GM12878 (cell line): Measurements from ENCODE around the gene CD101. TPM values are rescaled to one million over a fixed set of nuclear protein-coding genes. Genes with fewer than 3 reads are reported as not detected.

Experiments
- ATF2 ChIP-seq: IDR thresholded peaks from 2 replicates; pipeline ENCODE4 v1.6.1; 2012; ENCODE audit warnings: low read length, inconsistent platforms
- ATF3 ChIP-seq: IDR thresholded peaks from 2 replicates; pipeline ENCODE4 v1.6.1; 2011; ENCODE audit warnings: low read depth, mild to moderate bottlenecking, low read length, moderate library complexity, borderline replicate concordance; ENCODE audit errors: extremely low read depth
- BCLAF1 ChIP-seq: fragments of 450-650 bp; IDR thresholded peaks from 2 replicates; pipeline ENCODE4 v1.6.1; 2017; ENCODE audit warnings: antibody characterized with exemption, mild to moderate bottlenecking, moderate library complexity
- BHLHE40 ChIP-seq, 2 experiments: fragments of 450-650 bp in 1 of 2; IDR thresholded peaks; 2 replicates each; pipeline ENCODE4 v1.6.1; 2011 to 2017; ENCODE audit warnings: low read depth in 2 of 2, borderline replicate concordance in 1 of 2, improper control_type of control experiment in 1 of 2, low read length in 1 of 2, mild to moderate bottlenecking in 1 of 2
- BRCA1 ChIP-seq: IDR thresholded peaks from 2 replicates; pipeline ENCODE4 v1.6.1; 2011; ENCODE audit warnings: low read depth, low read length, improper control_type of control experiment
- CREM ChIP-seq: IDR thresholded peaks from 2 replicates; pipeline ENCODE4 v1.6.1; 2014; ENCODE audit warnings: antibody characterized with exemption, low read depth
- ESRRA ChIP-seq: IDR thresholded peaks from 2 replicates; pipeline ENCODE4 v1.6.1; 2012; ENCODE audit warnings: mild to moderate bottlenecking, low read length, improper control_type of control experiment
- EZH2 ChIP-seq: IDR thresholded peaks from 2 replicates; pipeline ENCODE4 v1.6.1; 2012; ENCODE audit warnings: low read depth, mild to moderate bottlenecking, control low read depth, inconsistent platforms, low read length, borderline replicate concordance; ENCODE audit not compliant: control insufficient read depth
- IKZF1 ChIP-seq: fragments of 450-650 bp; conservative IDR thresholded peaks from 2 replicates; pipeline ENCODE4 v1.6.1; 2017; ENCODE audit warnings: antibody characterized with exemption, mild to moderate bottlenecking
- IKZF2 ChIP-seq, 2 experiments: fragments of 450-650 bp; IDR thresholded peaks; 2 replicates each; pipeline ENCODE4 v1.6.1; 2017; ENCODE audit warnings: mild to moderate bottlenecking in 2 of 2, moderate library complexity in 2 of 2
- JUNB ChIP-seq: IDR thresholded peaks from 2 replicates; pipeline ENCODE4 v1.6.1; 2016; ENCODE audit warnings: antibody characterized with exemption, mild to moderate bottlenecking
- LARP7 ChIP-seq: fragments of 450-650 bp; IDR thresholded peaks from 2 replicates; pipeline ENCODE4 v1.6.1; 2017; ENCODE audit warnings: mild to moderate bottlenecking
- MEF2B ChIP-seq: fragments of 450-650 bp; IDR thresholded peaks from 2 replicates; pipeline ENCODE4 v1.6.1; 2018; ENCODE audit warnings: mild to moderate bottlenecking, moderate library complexity; ENCODE audit not compliant: partially characterized antibody, poor library complexity, severe bottlenecking
- MTA2 ChIP-seq: fragments of 450-650 bp; IDR thresholded peaks from 2 replicates; pipeline ENCODE4 v1.6.1; 2016; ENCODE audit warnings: low read depth, mild to moderate bottlenecking, moderate library complexity
- MYC ChIP-seq: IDR thresholded peaks from 2 replicates; pipeline ENCODE4 v1.6.1; 2011; ENCODE audit warnings: mild to moderate bottlenecking, low read length, moderate library complexity, inconsistent platforms; ENCODE audit not compliant: insufficient read depth, insufficient replicate concordance, insufficient read length, severe bottlenecking
- NFIC ChIP-seq: IDR thresholded peaks from 2 replicates; pipeline ENCODE4 v1.6.1; 2012; ENCODE audit warnings: low read depth, mild to moderate bottlenecking, inconsistent platforms, low read length, moderate library complexity
- NFYA ChIP-seq: IDR thresholded peaks from 2 replicates; pipeline ENCODE4 v1.6.1; 2011; ENCODE audit warnings: low read depth, mild to moderate bottlenecking, low read length, improper control_type of control experiment, borderline replicate concordance
- RUNX3 ChIP-seq: IDR thresholded peaks from 2 replicates; pipeline ENCODE4 v1.6.1; 2012; ENCODE audit warnings: low read length, inconsistent platforms
- SMAD1 ChIP-seq: fragments of 450-650 bp; IDR thresholded peaks from 2 replicates; pipeline ENCODE4 v1.6.1; 2018; ENCODE audit warnings: mild to moderate bottlenecking, low read depth; ENCODE audit not compliant: partially characterized antibody
- SREBF2 ChIP-seq: IDR thresholded peaks from 2 replicates; pipeline ENCODE4 v1.6.1; 2012; ENCODE audit warnings: mild to moderate bottlenecking, low read length
- SUZ12 ChIP-seq: fragments of 200-600 bp; sonication (generic); IDR thresholded peaks from one replicate; pipeline ENCODE4 v1.6.1; 2018; ENCODE audit warnings: antibody characterized with exemption, mild to moderate bottlenecking; ENCODE audit not compliant: unreplicated experiment
- TBL1XR1 ChIP-seq: IDR thresholded peaks from 2 replicates; pipeline ENCODE4 v1.6.1; 2012; ENCODE audit warnings: low read depth, low read length, improper control_type of control experiment
- YY1 ChIP-seq: IDR thresholded peaks from 2 replicates; pipeline ENCODE4 v1.6.1; 2011; ENCODE audit warnings: low read depth, mild to moderate bottlenecking, low read length
- ZNF687 ChIP-seq: fragments of 450-650 bp; IDR thresholded peaks from 2 replicates; pipeline ENCODE4 v1.6.1; 2017; ENCODE audit warnings: mild to moderate bottlenecking, moderate library complexity
- polyA plus RNA-seq, 11 experiments: library from polyadenylated mRNA; depleted of rRNA in 4 of 11; unstranded in 6 of 11; stranded (reverse) in 5 of 11; fragments of >200 nt; fragmentation: Nextera tagmentation in 4 of 11; fragmentation: Illumina TruSeq in 1 of 11; extraction: Ambion mirVana in 4 of 11; extraction: Trizol in 1 of 11; gene quantifications; 1 replicate in 1 of 11; 2 replicates in 10 of 11; pipeline versions ENCODE4 v1.2.1 to v1.2.3, GENCODE V29; 2011 to 2016; ENCODE audit warnings: inconsistent platforms in 2 of 11, missing spikeins in 2 of 11, low read depth in 1 of 11
- total RNA-seq, 4 experiments: library from RNA; depleted of rRNA in 3 of 4; stranded (reverse); fragments of >200 nt in 3 of 4; fragmentation: Illumina TruSeq in 1 of 4; extraction: Trizol in 1 of 4; gene quantifications; 2 replicates each; pipeline versions ENCODE4 v1.2.1 to v1.2.3, GENCODE V29; 2013 to 2021

The CD101 gene
- total and polyA plus RNA-seq, 10 of the 15 experiments (the other 5 are each of a cell fraction or from before 2014, with no cell fraction given): 0.56 to 7.9 (median 2.9) TPM

GRCh38 chr1:117070124-117070523, 68.6 kb downstream of the CD101 start (continued):
- TF ChIP-seq ATF3 (no peak), BHLHE40 (IDR thresholded peaks at IDR 0.05; ENCODE audit: borderline replicate concordance in 1 of 2, low read depth in 2 of 2, low read length in 1 of 2) (peak in 1 of 2 experiments; percentile 20; a peak in 1 of 4 replicates), IKZF2 (IDR thresholded peaks at IDR 0.05) (peak; percentile 29 to 39; a peak in 3 of 4 replicates), JUNB (peak; percentile 71), BCLAF1 (no peak), TBL1XR1 (no peak), SREBF2 (no peak), EZH2 (no peak), RUNX3 (no peak), MTA2 (0 out of 2 replicates have a peak, but pooled peaks have one; percentile 25), CREM (peak; percentile 69), NFIC (no peak), MEF2B (no peak), LARP7 (no peak), ESRRA (peak; percentile 27; the same call in 1 of the 2 replicates), SMAD1 (no peak), IKZF1 (no peak), NFYA (no peak), ATF2 (peak; percentile 48; the same call in 1 of the 2 replicates), YY1 (no peak), MYC (no peak), SUZ12 (no peak), BRCA1 (no peak), ZNF687 (0 out of 2 replicates have a peak, but pooled peaks have one; percentile 34)
